NCI-H460 (cell line): ENCODE results near the gene C1RL. TPM values are rescaled to one million over a fixed set of nuclear protein-coding genes. Genes with fewer than 3 reads are reported as not detected.
"Not testable (repeated sequence)": the region's sequence is repeated elsewhere in the genome, so short reads cannot be mapped to it uniquely, and the experiment has no call there.

ENCODE experiments used
- DNase-seq: peaks from one replicate; pipeline ENCODE4 v3.0.0-alpha.2; 2016; ENCODE audit warnings: low read depth; ENCODE audit errors: extremely low read depth
- total RNA-seq: library from RNA; depleted of rRNA; stranded (reverse); fragments of >200 nt; shearing (Covaris generic); gene quantifications from 2 replicates; pipeline ENCODE4 v1.2.3, GENCODE V29; 2014

C1RL gene
- total RNA-seq, 1 experiment from 2014 or later: 6.4 TPM

GRCh38 chr12:7068994-7069346, 40.0 kb downstream of the C1RL start:
- no peak for DNase-seq

GRCh38 chr12:7068240-7068993, 40.6 kb downstream of the C1RL start:
- no peak for DNase-seq

- DNase-seq: no peak
These were observed 41.9 kb downstream of the C1RL start for GRCh38 chr12:7067096-7067495.

- DNase-seq: no peak
These were observed 42.4 kb downstream of the C1RL start for GRCh38 chr12:7066596-7066995.

GRCh38 chr12:7065073-7065623, 43.9 kb downstream of the C1RL start:
- DNase-seq: no peak

GRCh38 chr12:7064516-7064915, 44.5 kb downstream of the C1RL start:
- no peak for DNase-seq

- no peak for DNase-seq
These were observed 47.4 kb downstream of the C1RL start for GRCh38 chr12:7061596-7061995.

- no peak for DNase-seq
These were observed 47.9 kb downstream of the C1RL start for GRCh38 chr12:7061138-7061537.

- peak; percentile 81 for DNase-seq
These were observed 48.6 kb downstream of the C1RL start, which contains the start of gene C1S for GRCh38 chr12:7060353-7060954. C1S (plus strand) TSS chr12:7060718; CDS start chr12:7061913, 1,195 bp downstream.

- no peak for DNase-seq
These were observed 49.2 kb downstream of the C1RL start for GRCh38 chr12:7059780-7060179.

- no peak for DNase-seq
These were observed 50.1 kb downstream of the C1RL start for GRCh38 chr12:7058850-7059395.

- no peak for DNase-seq
These were observed 50.7 kb downstream of the C1RL start for GRCh38 chr12:7058163-7058845.

GRCh38 chr12:7055736-7056135, 53.3 kb downstream of the C1RL start:
- not testable (repeated sequence) for DNase-seq

- no peak for DNase-seq
These were observed 54.1 kb downstream of the C1RL start for GRCh38 chr12:7054925-7055324.

- not testable (repeated sequence) for DNase-seq
These were observed 59.0 kb downstream of the C1RL start for GRCh38 chr12:7049973-7050372.

- DNase-seq: not testable (repeated sequence)
These were observed 59.5 kb downstream of the C1RL start for GRCh38 chr12:7049445-7049951.

- no peak for DNase-seq
These were observed 61.7 kb downstream of the C1RL start for GRCh38 chr12:7047306-7047705.

GRCh38 chr12:7046383-7047105, 62.5 kb downstream of the C1RL start:
- no peak for DNase-seq

GRCh38 chr12:7045913-7046312, 63.1 kb downstream of the C1RL start:
- DNase-seq: no peak
